Measurements from ENCODE around the gene SCYL3.
"Not testable (repeated sequence)": the region's sequence is repeated elsewhere in the genome, so short reads cannot be mapped to it uniquely, and the experiment has no call there.

Gene SCYL3

GRCh38 chr1:169893645-169894423, at the start of gene SCYL3:
Gene SCYL3 (minus strand): TSS chr1:169893896. CDS start chr1:169888840, 5,056 bp downstream.
- peak; percentile 97 for DNase-seq

GRCh38 chr1:169941982-169942830, 48.5 kb upstream of the SCYL3 start:
- no peak for DNase-seq

- DNase-seq: no peak
These were observed 40.5 kb upstream of the SCYL3 start for GRCh38 chr1:169933984-169934725.

- no peak for DNase-seq
These were observed 38.1 kb upstream of the SCYL3 start for GRCh38 chr1:169931795-169932231.

- DNase-seq: no peak
These were observed 35.5 kb upstream of the SCYL3 start for GRCh38 chr1:169929210-169929526.

GRCh38 chr1:169928438-169929209, 34.9 kb upstream of the SCYL3 start:
- peak; percentile 28 for DNase-seq

GRCh38 chr1:169925505-169926482, 32.1 kb upstream of the SCYL3 start:
- no peak for DNase-seq

GRCh38 chr1:169924829-169925228, 31.1 kb upstream of the SCYL3 start:
- no peak for DNase-seq

- no peak for DNase-seq
These were observed 30.4 kb upstream of the SCYL3 start for GRCh38 chr1:169924063-169924462.

GRCh38 chr1:169921080-169921479, 27.4 kb upstream of the SCYL3 start:
- no peak for DNase-seq

- DNase-seq: no peak
These were observed 25.2 kb upstream of the SCYL3 start for GRCh38 chr1:169918927-169919326.

- DNase-seq: not testable (repeated sequence)
These were observed 24.5 kb upstream of the SCYL3 start for GRCh38 chr1:169918220-169918619.

- DNase-seq: no peak
These were observed 21.5 kb upstream of the SCYL3 start for GRCh38 chr1:169915150-169915549.

- DNase-seq: no peak
These were observed 20.8 kb upstream of the SCYL3 start for GRCh38 chr1:169914531-169914930.

- DNase-seq: no peak
These were observed 15.8 kb upstream of the SCYL3 start for GRCh38 chr1:169909499-169909898.

- DNase-seq: no peak
These were observed 13.2 kb upstream of the SCYL3 start for GRCh38 chr1:169906938-169907337.

- no peak for DNase-seq
These were observed 11.1 kb upstream of the SCYL3 start for GRCh38 chr1:169904834-169905233.

GRCh38 chr1:169902751-169903150, 9.1 kb upstream of the SCYL3 start:
- no peak for DNase-seq

- no peak for DNase-seq
These were observed 7.4 kb upstream of the SCYL3 start for GRCh38 chr1:169901115-169901514.

- DNase-seq: no peak
These were observed 6.9 kb upstream of the SCYL3 start for GRCh38 chr1:169900571-169900970.

- no peak for DNase-seq
These were observed 6.0 kb upstream of the SCYL3 start for GRCh38 chr1:169899519-169900217.

Measured in NCI-H1105 (cell line).